Measurements from ENCODE around the gene VPS72.

The VPS72 gene

DNA sequence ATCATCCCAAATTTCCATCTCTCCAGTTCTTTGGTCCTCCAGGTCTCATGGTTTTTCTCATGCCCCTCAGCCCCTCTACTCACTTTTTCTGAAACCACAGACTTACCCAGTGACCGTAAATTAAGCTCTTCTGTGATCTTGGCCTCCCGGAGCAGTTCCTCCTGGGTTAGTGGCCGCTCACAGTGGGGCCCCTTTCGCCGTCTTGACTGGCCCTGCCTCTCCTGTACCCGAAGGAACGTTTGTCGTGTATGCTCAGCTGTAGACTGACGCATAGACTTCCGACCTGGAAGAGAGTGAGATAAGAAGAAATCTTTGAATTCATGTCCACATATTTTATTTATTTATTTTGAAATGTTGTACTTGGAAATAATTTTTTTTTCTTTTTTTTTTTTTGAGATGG, 5.8 kb downstream of the VPS72 start:
- TF ChIP-seq, protein P1, sequence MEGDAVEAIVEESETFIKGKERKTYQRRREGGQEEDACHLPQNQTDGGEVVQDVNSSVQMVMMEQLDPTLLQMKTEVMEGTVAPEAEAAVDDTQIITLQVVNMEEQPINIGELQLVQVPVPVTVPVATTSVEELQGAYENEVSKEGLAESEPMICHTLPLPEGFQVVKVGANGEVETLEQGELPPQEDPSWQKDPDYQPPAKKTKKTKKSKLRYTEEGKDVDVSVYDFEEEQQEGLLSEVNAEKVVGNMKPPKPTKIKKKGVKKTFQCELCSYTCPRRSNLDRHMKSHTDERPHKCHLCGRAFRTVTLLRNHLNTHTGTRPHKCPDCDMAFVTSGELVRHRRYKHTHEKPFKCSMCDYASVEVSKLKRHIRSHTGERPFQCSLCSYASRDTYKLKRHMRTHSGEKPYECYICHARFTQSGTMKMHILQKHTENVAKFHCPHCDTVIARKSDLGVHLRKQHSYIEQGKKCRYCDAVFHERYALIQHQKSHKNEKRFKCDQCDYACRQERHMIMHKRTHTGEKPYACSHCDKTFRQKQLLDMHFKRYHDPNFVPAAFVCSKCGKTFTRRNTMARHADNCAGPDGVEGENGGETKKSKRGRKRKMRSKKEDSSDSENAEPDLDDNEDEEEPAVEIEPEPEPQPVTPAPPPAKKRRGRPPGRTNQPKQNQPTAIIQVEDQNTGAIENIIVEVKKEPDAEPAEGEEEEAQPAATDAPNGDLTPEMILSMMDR (IDR thresholded peaks at IDR 0.05; ENCODE audit: control insufficient read depth, insufficient read depth, low read depth, low read length, missing control alignments): no peak
- DNase-seq (ENCODE audit: low read depth): no peak
- H3K4me3 ChIP-seq (ENCODE audit: control insufficient read depth, low read depth, low read length): no peak overlapping the region

- no peak overlapping the region for H3K4me3 ChIP-seq (ENCODE audit: control insufficient read depth, low read depth, low read length)
- TF ChIP-seq, protein P1 (IDR thresholded peaks at IDR 0.05; ENCODE audit: control insufficient read depth, insufficient read depth, low read depth, low read length, missing control alignments): no peak
- DNase-seq (ENCODE audit: low read depth): no peak
Measured at GRCh38 chr1:151176514-151177045, 13.4 kb downstream of the VPS72 start.

GRCh38 chr1:151175863-151176262, 14.1 kb downstream of the VPS72 start, which contains the start of gene TMOD4:
TMOD4 (minus strand) TSS chr1:151175981; CDS start chr1:151174875, 1,106 bp downstream.
- TF ChIP-seq, protein P1 (IDR thresholded peaks at IDR 0.05; ENCODE audit: control insufficient read depth, insufficient read depth, low read depth, low read length, missing control alignments): peak; percentile 58
- DNase-seq (ENCODE audit: low read depth): no peak
- no peak within 1 kb of the TSS for H3K4me3 ChIP-seq (ENCODE audit: control insufficient read depth, low read depth, low read length)

DNA sequence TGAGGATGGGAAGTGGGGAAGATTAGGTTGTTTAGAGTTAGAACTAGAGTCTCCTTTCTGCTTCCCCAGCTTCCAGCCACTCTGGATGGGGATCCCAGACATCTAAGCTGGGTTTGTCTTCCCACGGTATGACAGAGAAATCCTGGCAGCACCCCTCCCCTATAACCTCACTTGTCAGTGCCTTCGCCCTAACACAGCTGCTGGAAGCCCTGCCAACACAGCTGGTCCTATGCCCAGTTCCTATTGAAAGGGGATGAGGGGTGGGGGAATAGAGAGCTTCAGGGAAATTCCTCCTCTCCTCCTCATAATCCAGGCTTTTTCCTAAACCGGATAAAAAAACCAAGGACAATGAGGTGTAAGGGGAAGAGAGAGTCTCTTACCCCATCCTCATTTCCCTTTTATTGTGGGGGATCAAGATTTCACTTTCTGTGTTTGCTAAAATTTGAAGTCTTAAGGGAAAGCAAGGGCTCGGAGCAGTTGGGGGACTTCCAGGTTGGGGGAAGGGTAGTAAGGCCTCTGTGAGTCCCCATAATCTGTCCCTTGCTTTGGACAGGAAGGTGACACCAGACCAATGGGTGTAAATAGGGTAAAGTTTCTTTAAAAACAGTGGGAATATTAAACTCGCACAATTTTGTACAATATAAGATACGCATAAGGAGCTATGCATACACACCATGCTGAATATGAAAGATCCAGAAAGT, 14.8 kb downstream of the VPS72 start:
- H3K4me3 ChIP-seq (ENCODE audit: control insufficient read depth, low read depth, low read length): no peak overlapping the region
- DNase-seq (ENCODE audit: low read depth): no peak
- TF ChIP-seq, protein P1 (IDR thresholded peaks at IDR 0.05; ENCODE audit: control insufficient read depth, insufficient read depth, low read depth, low read length, missing control alignments): no peak

DNA sequence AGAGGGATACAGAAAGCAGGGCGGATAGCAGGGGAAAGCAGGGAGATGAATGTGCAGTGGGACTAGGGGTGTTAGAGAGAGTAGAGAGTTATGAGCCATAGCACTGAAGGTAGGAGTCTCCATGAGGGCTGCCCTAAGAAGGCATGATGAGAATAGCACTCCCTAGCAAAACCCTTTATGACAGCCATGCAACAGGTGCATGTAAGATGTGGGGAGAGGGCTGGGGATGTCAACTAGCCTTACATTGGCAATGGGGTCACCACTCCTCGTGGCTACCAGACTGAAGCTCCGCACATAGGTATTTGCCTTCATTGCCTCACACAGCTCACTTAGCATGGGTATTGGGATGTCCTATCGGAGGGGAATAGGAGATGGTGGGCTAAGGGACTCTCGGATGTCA, 18.8 kb downstream of the VPS72 start:
- TF ChIP-seq, protein P1 (IDR thresholded peaks at IDR 0.05; ENCODE audit: control insufficient read depth, insufficient read depth, low read depth, low read length, missing control alignments): no peak
- no peak for DNase-seq (ENCODE audit: low read depth)
- H3K4me3 ChIP-seq (ENCODE audit: control insufficient read depth, low read depth, low read length): no peak overlapping the region

- peak overlapping the region; percentile 76 for H3K4me3 ChIP-seq (ENCODE audit: control insufficient read depth, low read depth, low read length)
- no peak for DNase-seq (ENCODE audit: low read depth)
- TF ChIP-seq, protein P1 (IDR thresholded peaks at IDR 0.05; ENCODE audit: control insufficient read depth, insufficient read depth, low read depth, low read length, missing control alignments): no peak
Measured at GRCh38 chr1:151167116-151167515, 22.9 kb downstream of the VPS72 start.
